Stimulated activated CD8-positive, alpha-beta memory T cell treated with anti-CD3 and anti-CD28 coated beads, Interleukin-15, amount 100 ng/mL, for 48 hours (primary cell): ENCODE results near the gene SIGLEC15.
"Not testable (repeated sequence)": the region's sequence is repeated elsewhere in the genome, so short reads cannot be mapped to it uniquely, and the experiment has no call there.

ENCODE experiments used
- DNase-seq, 2 donors: peaks; one replicate each; pipeline ENCODE4 v3.0.0-alpha.2; 2020; ENCODE audit warnings: low read depth in 2 of 2

SIGLEC15 gene

DNA sequence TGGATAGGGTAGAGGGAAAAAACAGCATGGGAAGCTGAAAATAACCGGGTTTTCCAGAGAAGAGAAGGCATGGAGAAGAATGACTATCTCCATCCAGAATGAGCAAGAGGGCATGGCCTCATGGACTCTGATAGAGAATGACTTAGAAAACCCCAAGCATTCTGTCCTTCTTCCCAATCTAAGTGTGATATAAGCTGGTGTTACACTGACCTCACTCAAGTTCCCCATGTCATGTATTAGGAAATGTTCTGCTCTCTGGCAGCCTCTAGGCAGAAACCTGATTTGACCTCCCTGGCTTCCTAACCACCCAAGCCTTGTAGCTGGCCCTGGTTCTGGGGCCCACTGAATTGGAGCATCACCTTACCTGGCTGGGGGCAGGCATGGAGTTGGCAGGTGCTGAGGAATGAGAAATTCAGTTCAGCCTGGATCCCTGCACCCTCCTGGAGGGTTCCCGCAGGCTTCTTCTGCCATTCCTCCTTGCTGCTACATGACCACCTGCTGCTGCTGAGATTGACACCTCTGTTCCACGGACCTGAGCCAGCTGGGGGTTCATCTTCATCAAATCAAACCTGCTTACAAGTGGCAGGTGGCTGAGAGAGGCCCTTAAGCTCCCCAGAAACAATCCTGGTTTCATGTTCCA lies 5.2 kb upstream of the SIGLEC15 start:
- DNase-seq, result no peak

DNA sequence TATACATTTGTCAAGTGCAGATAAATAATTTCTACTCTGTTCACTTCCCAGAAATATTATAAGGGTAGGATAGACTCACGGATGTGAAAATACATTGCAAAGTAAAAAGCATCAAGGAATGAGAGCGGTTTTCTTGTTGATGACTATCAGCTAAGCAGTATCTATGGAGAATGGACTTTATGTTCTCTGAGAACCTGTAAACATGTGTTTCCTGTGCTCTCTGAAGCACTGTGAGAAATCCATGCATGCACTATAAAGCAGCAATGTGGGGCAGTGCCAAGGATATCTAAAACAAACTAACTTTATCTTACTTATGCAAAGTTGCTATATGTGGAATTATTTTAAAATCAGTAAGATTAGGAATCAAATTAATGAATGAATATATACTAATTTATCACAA lies 4.4 kb upstream of the SIGLEC15 start:
- no peak for DNase-seq

DNA sequence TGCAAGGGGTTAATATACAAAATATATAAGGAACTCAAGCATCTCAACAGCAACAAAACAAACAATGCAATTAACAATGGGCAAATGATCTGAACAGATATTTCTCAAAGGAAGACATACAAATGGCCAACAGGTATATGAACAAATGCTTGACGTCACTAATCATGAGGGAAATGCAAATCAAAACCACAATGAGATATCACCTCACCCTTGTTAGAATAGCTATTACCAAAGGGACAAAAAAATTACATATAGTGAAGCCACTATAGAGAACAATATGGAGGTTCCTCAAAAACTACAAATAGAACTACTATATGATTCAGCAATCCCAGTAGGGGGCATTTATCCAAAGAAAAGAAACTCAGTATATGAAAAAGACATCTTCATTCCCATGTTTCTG lies 3.8 kb upstream of the SIGLEC15 start:
- DNase-seq, result no peak

DNA sequence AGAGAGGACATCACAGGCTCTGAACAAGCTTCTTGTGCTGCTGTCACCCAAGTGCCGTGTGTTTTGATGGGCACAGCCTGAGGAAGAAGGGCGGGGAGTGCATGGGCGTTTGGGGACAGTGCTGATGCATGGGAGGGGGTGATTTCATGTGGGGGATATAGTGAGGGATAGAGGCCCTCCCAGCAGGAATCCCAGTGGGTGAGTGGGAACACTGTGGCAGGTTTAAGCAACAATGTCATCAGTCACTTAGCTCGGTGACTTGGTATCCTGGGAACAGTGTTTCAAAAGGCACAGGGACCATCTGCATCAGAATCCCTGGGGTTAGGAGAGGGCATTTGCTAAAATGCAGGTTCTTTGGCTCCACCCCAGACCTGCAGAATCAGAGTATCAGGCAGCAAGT lies 609 bp downstream of the SIGLEC15 start:
- no peak for DNase-seq

DNA sequence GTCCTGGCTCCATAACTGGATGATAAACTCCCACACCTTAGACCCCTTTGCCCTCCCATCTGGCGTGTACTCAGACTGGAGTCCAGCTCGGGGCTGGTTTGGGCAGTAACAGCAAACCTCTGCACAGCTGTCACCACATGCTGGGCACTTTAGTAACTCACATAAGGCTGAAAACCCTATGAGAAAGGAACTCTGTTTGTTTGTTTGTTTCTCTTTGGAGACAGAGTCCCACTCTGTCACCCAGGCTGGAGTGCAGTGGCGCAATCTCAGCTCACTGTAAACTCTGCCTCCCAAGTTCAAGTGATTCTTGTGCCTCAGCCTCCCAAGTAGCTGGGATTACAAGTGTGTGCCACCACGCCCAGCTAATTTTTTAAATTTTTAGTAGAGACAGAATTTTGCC lies 1.2 kb downstream of the SIGLEC15 start:
- not testable (repeated sequence) for DNase-seq

DNA sequence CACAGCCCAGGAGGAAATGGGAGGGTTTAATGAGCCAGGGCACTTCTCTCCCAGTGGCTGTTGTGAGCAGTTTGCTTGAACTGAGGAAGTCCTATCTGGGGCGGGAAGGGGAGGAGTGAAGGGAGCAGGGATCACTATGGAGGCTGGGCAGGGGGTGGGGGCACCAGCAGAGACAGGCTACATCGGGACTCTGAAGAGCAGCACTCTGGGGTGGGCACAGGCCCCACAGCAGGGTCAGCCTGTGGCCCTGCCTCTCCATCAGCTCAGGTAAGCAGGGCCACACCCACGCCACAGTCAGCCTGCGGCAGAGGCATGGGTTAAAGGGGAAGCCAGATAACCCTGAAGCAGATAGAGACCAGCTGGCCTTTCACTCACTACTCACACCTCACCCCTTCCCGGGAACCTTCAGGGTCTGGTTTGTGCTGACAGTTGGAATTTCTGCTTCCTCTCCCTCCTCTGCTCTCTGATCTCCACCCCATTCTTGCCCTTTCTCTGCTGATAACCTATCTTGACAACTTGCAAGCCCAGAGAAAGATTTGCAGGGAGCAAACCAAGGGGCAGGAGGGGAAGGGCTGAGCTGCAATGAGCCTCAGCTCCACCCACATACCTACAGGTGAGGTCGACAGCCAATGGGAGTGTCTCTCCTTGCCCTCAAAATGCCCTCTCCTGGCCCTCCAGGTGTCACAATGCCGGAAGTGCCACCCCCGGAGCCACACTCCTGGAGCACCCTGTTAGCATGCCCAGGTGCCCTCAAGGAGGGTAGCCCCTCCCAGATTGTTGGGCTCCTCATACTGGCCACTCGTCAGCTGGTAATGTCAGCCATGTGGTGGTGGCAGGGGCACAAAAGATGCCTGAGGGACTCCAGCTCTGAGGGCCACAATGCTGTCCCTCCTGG lies 3.7 kb downstream of the SIGLEC15 start:
- no peak for DNase-seq

DNA sequence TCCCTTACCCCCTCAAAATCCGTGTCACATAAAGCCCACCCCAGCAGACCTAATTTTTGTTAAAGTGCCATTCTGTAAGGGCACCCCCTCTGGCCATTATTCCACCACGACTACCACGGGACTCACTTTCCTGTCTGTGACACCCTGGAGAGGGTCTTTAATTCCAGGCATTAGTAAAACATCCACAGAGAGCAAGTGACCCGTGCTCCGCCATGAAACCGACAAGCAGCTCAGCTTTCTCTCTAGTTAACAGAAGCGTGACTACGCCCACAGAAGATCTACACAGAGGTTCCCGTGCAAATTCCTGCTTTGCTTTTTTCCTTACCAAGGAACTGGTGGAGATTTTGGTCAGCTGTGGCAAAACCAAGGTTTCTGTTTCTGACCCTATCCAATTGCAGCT lies 4.4 kb downstream of the SIGLEC15 start:
- DNase-seq, result no peak

DNA sequence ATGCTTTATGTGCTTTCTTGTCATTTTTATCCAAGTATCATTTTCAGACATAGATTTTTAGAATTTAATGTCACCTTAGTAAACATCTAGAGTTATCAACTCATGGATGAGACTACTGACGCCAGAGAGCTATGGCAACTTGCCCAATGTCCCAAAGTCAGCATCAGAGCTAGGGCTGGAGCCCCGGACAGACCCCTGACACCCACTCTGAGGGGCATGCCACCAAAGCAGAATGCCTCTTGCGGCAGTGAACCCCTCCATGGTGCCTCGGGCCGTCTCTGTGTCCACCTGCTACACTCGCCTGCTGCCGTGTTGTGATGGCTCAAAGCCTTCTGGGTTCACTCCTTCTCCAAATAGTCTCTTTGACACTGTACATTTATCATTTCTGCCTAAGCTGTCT lies 5.4 kb downstream of the SIGLEC15 start:
- no peak for DNase-seq

DNA sequence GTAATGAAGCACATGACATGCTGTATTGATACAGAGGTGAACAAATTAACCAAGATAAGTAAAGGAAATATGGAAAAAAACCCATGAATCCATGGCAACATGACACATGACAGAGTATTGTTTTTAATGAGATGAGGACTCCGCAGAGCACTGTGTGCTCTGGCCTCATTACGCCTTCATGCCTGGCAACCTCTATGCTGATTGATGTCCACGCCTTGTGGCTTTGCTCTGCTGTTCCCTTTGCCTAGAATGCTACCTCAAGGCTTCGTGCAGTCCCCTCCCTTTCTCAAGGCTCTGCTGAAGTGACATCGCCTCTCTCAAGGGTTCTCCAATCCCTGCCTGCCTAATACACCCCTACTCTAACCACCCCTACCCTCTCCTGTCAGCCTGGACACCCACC lies 8.4 kb downstream of the SIGLEC15 start:
- DNase-seq, result no peak

DNA sequence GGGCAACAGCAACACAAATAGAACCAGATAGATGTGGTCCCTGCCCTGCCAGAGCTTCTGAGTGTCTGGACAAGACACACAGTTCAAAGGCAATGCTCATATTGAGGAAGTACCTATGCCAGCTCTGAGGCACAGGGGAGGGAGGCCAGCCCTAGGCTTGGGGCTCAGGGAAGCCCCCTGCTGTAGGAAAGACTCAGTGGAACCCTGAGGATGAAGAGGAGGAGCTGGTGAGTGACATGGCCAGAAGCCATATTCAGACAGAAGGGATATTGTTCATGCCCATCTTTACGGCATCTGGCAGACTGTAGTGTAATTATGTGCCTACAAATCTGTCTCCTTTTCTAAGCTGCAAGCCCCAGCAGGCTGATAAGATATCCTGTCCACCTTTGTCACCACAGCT lies 8.8 kb downstream of the SIGLEC15 start:
- DNase-seq, result no peak

DNA sequence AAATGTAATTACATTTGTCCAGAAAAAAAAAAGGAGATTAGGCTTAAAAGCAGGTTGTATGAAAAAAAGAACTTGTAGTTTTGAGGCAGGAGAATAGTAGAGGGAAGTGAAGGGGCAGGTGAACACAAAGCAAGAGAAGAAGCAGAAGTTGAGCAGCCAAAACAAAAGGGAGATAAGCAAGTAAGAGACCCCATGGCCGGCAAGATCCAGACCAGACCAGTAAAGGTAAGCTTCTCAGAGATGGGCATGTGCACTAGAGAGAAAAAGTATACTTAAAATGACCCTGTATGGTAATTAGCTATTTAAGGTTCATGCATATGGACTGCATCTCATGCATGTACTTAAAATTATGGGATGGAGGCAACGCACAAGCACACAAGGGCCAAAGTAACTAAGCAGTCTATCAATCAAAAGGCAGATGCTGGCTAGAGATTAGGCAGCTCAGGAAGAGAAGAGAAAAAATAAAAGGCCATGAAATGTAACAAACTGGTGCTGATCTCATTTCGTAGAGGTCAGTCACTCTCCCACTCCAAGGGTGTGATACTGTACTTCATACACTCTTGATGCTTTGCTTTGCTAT lies 9.7 kb downstream of the SIGLEC15 start:
- DNase-seq, result no peak

DNA sequence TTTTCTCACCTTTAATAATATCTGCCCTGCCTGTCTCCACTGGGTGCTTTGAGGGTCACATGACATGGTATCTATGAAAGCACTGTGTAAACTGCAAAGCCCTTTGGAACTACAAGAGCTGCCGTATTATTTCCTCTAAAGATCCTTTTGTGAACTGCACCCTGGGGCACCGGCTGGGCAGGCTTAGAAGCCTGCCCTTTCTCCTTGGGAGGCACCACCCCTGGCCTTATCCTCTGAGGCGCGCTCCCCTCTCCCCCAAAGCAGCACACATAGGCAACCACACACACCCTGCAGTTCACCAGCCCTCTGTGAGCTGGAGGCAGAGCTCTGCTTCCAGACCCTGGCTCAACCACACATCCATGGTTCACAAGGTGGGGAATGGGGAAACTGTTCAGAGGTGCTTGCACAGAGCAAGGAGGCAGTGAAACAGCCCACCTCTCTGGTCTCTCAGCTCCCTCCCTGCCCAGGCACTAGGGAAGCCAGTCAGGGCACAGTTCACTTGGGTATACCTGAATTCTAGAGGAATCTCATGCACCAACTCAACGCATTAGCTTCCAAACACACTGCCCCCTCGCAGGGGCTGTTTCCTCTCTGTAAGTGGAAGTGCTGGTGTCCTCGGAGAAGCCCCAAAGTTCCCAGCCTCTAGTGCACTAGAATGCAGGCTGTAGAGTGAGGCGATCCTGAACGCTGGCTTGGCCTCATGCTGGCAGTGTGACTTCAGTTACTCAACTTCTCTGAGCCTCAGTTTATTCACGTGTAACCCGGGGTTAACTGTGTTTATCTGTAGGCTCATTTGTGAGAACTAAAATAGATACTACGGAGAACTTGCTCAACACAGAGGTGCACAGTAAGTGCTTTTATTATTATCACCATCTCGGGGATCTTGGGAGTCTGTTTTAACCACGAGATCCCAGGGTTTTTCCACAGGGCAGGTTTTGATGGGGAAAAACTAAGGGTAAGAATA lies 11.0 kb downstream of the SIGLEC15 start:
- DNase-seq, result no peak

DNA sequence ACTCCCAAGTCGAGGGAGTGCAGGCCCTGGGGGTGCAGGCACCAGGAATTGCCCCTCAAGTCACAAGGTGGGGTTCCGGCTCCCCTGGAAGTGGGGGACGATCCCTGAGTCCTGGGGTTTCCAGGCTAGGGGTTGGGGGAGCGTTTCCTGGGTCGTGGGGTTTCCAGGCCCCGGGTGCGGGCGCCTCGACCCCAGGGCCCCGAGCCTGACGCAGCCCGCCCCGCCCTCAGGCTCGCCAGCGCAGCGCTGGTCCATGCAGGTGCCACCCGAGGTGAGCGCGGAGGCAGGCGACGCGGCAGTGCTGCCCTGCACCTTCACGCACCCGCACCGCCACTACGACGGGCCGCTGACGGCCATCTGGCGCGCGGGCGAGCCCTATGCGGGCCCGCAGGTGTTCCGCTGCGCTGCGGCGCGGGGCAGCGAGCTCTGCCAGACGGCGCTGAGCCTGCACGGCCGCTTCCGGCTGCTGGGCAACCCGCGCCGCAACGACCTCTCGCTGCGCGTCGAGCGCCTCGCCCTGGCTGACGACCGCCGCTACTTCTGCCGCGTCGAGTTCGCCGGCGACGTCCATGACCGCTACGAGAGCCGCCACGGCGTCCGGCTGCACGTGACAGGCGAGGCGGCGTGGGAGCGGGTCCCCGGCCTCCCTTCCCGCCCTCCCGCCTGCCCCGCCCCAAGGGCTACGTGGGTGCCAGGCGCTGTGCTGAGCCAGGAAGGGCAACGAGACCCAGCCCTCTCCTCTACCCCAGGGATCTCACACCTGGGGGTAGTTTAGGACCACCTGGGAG lies 12.0 kb downstream of the SIGLEC15 start:
- DNase-seq, result peak; percentile 37

DNA sequence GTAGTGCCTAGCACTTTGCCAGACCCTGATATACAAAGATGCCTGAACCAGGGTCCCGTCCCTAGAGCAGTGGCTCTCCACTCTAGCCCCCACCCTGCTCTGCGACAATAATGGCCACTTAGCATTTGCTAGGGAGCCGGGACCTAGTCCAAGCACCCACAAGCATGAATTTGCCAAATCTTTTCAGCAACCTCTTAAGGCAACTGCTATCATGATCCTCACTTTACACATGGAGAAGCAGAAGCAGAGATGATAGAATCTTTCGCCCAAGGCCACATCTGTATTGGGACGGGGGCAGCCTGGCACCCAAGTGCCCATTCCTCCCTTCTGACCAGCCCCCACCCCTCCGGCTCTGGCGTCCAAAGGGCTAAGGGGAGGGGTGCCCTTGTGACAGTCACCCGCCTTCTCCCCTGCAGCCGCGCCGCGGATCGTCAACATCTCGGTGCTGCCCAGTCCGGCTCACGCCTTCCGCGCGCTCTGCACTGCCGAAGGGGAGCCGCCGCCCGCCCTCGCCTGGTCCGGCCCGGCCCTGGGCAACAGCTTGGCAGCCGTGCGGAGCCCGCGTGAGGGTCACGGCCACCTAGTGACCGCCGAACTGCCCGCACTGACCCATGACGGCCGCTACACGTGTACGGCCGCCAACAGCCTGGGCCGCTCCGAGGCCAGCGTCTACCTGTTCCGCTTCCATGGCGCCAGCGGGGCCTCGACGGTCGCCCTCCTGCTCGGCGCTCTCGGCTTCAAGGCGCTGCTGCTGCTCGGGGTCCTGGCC lies 13.0 kb downstream of the SIGLEC15 start:
- DNase-seq, result no peak

DNA sequence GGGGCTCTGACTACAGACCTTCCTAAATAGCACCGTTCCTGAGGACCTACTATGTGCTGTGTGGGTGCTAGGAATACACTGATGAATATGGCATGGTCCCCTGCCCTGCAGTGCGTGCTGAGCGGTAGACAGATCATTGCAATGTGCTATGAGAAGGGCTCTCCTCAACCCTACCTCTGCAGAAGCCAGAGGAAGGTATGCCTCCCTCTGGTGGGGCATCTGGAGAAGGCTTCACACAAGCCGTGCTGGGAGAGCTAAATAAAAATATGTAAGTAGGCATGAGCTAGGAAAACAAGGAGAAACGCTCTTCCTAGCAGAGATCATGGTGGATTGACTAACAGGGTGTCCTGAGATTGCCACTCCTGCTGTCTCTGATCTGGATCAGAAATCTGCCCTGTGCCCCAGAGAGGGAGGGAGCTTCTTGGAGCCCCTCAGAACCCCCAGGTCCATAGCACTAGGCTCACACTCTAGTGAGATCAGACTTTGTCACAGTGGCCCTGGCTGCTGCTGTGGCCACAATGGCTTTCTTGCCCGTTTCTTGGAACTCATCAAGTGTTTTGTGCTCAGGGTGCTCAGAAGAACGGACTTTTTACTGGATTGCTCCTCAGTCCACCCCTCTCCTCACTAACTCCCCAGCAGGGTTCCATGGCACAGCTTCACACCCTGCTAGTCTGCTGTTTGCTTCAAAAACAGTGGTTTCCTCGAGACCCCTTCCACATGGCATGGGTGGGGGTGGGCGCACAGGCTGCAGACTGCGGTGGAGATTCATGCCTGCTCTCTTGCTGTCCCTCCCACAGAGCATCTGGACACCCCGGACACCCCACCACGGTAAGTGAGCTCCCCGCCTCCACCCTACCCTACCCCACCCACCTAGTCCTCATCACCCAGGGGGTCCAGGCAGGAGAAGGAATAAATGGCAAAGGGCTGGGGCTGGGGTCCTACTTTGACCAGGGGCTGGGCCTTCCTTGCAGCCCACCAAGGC lies 14.2 kb downstream of the SIGLEC15 start:
- no peak for DNase-seq

DNA sequence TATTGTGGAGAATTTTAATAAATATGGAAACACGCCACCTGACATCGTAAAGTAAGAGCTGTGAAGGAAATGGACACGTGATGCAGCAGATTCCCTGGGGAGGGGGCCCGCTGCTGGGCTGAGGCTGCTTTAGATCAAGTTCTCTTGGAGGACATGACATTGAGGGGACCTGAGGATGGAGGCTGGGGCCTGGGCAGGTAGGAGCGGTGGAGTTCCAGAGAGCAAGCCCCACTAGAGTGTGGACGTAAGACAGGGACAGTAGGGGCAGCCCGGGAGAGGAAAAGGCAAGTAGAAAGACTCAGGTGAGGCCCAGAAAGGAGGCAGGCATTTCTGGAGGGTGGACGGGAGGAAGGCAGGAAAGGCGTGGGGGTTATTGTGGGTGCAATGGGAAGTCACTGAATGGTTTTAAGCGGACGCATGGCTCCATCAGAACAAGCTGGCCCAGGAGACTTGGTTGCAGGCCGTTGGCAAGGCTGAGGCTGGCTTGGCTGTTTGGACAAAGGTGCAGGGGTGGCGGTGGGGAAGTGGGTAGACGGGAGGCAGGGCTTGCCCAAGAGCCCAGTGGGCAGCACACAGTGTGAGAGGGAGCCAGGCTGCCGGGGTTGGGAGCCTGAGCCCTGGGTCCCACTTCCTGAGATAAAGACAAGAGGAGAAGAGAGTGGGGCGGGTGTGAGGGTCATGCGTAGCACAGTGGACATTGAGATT lies 15.7 kb downstream of the SIGLEC15 start:
- no peak for DNase-seq

DNA sequence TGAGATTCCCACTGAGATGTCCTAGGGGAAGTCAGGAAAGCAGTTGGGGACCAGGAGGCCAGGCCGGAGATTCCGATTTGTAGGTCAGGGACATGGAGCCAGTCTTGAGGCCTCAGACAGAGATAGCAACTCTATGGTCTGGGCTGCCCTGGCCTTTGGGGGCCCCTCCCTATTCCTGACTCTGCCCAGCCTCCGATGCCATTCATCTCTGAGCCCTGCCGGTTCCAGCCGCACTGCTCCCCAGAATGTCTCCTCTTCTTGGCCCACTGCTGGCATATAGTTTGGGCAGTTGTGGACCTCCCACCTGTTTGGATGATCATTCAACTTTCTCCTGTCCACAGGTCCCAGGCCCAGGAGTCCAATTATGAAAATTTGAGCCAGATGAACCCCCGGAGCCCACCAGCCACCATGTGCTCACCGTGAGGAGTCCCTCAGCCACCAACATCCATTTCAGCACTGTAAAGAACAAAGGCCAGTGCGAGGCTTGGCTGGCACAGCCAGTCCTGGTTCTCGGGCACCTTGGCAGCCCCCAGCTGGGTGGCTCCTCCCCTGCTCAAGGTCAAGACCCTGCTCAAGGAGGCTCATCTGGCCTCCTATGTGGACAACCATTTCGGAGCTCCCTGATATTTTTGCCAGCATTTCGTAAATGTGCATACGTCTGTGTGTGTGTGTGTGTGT lies 16.4 kb downstream of the SIGLEC15 start:
- DNase-seq, result no peak

DNA sequence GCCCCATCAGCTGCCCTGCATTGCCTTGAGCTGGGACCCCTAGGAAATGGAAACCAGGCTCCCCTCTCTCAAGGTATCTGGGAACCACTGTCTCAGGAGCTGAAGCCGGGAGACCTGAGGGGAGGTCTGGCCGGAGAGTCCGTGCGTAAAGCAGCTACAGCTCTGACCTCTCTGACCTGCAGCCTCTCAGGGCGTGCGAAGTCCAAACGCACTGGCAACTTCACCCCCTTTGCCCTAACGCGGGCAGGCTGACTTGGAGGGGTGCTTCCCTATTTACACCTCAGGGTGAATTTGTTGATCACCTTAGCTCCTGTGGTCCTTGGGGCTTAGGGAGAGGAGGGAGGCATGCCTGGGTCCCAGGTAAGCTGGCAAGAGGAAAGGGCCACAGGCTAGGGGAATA lies 17.5 kb downstream of the SIGLEC15 start:
- DNase-seq, result no peak
